GM18526 (cell line): ENCODE data around the gene CCNK.

Experiments used
- POLR2A ChIP-seq: IDR thresholded peaks from 3 replicates; pipeline ENCODE4 v1.6.1; 2011; ENCODE audit not compliant: insufficient read length; ENCODE audit errors: extremely low read depth

The CCNK gene

DNA sequence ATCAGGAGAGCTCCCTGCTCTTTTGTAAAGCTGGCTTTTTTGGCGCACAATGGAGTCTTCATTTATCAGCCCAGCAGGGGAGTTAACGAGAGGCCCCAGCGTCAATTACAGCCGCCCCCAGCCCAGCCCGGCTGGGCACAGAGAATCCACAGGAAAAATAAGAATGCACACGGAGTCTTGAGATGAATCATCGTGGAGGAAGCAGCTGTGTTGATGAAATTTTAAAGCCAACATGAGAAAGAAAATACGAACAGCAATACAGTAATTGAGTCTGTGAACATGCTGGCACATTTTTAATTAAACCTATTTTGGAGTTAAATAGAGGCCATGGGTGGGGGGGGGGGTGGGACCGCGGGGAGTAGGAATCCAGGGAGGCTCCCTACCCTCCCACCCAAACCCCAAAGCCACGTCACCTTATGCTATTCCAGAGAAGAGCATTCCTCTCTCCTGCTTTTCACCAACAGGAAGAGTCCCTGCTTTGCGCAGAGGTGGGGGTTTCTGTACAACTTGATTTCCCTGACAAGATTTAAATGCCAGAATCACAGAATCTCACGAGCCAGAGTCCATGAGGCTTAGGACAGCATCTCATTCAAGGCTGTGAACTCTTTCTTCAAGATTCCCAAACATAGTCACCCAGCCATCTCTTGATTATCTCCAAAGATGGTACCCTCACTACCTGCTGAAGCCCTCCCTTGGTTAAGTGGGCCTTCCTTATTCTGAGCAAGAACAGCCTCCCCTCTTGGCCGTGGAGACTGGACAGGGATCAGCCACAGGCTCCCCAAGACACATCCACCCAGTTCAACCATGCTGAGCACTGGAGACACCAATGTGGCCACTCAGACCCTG lies 50.3 kb downstream of the CCNK start:
- no peak for TF ChIP-seq POLR2A

DNA sequence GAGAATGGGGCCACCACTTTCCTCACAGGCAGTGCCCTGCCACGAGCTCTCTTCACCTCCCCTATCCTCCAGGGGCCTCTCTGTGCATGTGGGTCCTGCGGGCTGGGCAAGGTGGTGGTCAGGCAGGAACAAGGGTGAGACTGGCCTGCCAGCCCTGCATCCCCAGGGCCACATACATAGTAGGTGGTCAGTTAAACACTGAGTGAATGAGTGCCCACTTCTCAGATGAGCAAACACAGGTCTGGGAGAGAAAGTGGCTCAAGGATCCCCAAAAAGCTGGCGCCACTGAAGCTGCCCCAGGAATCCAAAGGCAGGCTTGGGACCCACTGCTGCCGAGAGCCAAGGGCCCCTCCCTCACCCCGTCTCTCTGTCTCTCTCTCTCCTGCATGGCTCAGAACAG lies 51.1 kb downstream of the CCNK start:
- no peak for TF ChIP-seq POLR2A

DNA sequence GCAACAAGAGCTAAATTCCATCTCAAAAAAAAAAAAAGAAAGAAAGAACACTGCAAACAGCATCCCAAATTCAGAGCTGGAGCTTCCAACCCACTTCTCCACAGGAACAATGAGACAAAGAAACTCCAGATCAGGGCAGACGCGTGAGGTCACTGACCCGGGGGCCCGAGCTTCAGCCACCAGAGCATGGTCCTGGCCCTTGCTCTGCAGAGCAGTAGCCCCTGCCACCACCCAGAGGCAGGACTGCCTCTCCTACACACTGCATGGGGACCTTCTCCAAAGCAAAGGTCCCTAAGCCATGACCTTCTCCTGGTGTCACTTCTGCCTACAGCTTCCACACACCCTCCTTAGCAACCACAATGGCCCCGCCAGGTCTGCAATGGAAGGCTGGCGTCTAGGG lies 53.1 kb downstream of the CCNK start:
- TF ChIP-seq POLR2A, result no peak

DNA sequence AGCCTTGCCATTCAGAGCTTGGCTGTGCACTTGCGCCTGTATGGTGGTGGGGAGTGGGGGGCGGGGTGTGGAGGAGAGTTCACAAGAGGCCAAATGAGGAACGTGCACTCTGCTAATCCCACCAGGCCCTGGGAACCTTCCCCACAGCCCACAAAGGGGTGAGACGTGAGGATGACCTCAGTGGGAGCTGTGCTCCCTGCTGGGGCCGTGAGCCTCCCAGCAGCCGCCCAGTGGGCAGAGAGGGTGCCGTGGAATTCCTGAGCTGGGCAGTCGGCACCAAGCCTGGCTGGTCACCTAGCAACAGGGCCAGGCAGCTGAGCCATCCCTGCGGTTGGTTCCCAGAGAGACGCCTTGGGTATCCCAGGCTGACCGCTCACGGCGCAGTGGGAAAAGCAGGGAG lies 53.7 kb downstream of the CCNK start:
- no peak for TF ChIP-seq POLR2A

DNA sequence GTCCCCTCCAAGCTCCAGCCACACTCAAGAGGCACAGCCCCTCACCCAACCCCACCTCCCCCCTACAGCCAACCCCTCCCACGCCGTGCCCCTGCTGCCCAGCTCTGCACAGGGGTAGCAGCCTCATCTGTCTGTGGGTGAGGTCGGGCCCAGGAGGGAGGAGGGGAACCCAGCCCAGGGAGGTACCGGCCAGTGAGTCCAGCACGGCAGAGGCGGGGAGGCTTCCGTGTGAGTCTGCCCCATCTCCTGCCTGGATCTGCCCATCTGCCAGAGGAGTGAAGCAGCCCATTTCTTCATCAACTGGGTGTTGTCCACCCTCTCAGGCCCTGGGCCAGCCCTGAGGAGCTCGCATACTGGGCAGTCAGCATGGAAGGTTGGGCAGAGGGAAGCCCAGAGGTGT lies 54.2 kb downstream of the CCNK start:
- TF ChIP-seq POLR2A, result no peak

DNA sequence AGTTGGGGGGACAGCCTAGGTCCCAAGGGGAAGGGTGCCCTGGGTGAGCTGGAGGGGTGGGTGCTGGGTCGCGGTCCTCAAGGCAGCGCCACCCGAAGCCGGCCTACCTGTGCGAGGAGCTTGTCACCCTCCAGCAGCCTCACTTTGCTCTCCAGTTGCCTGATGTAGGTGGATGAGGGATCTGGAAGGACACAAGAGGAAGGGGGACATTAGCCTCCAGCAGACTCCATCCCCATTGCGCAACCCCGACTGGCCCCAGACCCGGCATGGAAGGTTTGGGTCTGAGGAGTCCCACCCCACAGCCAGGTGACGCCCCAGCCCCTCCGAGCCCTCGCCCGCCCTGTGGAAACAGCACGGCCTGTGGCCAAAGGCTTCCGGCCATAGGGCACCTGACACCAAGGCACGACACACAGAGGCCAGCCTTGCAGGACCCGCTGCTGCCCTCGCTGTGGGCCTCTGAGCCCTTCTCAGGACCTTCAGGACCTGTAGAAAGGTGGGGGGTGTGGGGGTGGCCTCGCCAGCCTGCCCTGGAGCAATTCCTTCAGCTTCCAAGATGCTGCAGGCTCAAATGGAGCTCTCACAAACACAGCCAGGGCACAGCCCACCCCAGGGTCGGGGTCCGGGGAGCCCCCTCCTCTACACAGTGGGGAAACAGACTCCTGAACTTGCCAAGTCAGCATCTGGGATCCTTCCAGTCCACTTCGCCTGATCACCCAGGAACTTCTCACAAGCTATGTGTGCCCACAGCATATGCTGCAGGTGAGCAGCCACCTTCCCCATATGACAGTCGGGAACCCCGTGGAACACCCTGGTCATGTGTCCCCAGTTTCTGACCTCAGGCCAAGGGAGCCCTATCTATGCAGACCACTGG lies 54.9 kb downstream of the CCNK start:
- TF ChIP-seq POLR2A, result no peak

DNA sequence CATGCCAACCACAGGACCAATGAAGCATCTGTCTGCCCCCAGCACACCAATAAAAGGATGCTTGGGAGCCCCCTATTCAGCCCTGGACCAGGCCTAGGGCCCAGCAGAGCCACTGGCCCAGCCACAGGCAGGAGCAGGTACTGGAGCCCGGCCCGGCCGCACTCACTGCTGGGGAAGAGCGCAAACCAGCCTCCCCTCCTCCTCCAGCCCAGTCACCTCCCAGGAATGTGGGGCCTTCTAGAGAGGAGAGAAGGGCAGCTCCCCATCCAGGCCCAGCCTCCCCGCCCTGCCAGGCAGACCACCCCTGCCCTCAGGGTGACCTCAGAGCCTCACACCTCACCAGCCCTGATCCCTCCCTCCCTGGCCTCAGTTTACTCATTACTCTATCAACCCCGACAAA lies 56.2 kb downstream of the CCNK start:
- TF ChIP-seq POLR2A, result no peak

DNA sequence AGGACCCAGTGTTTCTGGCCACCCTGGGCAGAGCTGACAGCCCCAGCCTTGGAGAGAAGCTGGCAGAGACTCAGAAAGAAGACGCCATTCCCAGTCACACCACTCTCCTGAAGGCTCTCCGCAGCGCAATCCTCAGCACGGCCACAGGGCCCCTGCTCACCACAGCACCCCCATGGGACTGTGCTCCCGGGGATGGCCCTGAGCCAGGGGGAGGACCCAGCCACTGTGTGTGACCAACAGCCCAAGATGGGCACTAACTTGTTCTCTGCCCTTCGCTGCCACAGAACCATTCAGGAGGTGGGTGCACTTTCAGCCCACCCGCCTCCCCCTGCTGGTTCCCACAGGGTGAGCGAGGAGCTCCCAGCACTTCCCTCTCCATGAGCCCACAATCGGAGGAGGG lies 57.1 kb downstream of the CCNK start:
- TF ChIP-seq POLR2A, result no peak

DNA sequence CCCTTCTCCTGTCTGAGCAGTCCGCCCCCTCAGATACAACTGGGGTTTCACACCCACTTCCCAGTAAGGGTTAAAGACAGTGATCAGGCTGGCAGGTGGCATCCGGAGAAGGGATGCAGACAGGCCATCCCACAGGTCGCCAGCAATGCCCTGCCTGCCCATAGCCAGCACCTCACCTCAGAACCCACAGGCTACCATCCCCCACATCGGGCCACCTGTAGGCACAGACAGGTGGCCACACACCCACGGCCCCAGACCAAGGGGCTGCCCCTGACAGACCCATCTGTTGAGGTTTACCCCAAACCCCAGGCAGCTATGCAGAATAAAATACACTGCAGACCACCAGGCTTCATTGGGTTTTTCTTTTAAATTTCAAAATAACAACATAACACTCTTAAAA lies 57.5 kb downstream of the CCNK start:
- TF ChIP-seq POLR2A, result no peak

DNA sequence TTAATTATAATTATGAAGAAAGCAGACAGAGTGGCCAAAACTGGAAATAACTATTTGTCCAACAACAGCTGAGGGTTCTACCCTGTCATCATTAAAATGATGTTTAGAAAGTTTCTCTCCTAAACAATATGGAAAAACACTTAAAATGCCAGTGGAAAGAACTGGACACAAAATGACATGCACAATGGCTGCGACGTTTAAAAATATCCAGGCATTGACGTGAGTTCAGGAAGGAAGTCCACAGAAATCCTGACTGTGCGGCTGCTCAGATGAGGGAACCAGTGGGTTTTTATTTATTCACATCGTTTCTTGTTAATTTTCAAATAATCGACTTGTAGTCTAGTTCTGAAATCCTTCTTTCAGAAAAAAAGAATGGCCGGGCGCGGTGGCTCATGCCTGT lies 58.3 kb downstream of the CCNK start:
- no peak for TF ChIP-seq POLR2A

DNA sequence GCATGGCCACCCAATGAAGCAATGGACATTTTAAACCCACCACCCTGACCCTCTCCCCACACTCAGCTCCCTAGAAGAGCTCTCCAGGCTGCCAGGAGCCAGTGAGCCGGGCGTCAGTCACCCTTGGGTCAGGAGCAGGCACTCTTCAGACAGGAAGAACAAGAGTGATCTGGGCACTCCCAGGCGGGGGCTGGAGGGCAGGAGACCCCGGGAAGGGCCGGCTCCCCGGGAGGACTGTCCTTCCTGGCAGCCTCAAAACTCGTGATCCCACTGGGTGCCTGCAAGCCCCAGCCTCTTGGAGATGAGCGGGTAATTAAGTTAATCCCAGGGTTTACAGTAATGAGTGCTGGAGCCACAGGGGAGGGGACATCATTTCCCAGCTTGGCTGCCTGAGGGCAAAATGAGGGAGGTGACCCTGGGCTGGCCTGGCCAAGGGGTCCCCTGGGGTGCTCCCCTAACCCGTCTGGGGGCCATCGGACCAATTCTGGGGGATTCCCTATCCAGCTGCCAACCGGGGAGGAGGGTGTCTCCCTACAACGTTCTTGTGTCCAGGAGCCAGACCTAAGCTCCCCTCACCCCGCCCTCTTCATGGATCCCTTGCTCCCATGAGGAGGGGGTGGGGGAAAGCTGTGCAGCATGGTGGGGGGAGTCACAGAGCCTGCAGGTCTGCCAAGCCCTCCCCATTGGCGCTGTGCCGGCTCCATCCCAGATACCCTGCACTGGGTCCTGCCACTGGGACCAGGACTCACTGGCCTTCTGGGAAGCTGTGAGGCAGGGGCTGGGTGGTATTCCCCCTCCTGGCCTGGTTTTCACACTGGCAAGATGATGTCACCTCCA lies 59.2 kb downstream of the CCNK start:
- TF ChIP-seq POLR2A, result no peak

DNA sequence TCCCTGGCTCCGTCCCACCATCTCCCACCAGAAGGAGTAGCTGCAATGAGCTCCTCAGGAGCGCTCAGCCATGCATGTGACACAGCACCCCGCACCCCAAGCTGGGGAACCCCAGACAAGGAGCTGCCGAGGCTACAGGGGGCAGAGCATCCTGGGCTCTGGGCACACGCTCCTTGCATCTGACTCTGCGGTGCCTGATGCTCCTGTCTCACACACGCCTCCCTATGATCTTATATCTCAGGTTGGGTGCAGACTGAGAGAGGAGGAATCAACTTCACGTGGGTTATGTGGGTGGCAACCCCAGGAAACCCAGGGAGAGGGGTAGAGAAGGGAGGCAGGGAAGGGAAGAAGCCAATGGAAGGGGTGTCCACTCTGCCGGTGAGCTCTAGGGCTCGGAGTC lies 60.0 kb downstream of the CCNK start:
- no peak for TF ChIP-seq POLR2A

DNA sequence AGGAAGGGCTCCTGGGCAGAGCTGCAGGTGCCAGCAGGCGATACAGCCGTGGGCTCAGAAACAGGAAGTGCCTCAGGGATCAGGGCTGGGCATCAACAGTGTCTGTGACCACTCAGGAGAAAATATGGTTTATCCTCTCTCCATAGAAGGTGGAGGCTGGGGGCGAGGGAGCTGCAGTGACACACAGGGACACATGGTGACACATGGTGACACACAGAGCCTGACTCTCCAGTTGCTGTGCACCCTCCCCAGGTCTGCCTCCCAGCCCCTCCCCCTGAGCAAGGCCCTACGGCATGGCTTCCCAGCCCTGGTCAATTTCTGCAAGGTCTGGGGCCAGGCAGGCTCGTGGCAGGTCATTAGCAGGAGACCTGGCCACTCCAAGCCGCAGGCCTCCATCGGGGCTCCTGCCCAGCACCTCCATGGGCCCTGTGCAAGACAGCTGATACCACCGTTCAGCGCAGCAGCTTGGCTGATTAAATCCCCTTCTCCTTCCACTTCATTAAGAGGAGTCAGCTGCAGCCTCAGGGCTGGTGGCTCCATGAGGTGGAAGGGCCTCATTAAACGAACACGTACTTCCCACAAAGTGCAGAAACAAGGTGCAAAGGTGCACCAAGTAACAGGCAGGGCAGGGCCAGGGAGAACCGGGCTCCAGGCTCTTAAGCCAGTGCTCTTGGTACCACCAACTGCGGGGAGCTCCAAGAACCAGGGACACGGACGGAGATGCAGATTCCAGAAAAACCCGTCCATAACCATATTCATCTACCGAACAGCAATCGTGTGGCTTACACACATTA lies 60.7 kb downstream of the CCNK start:
- no peak for TF ChIP-seq POLR2A

DNA sequence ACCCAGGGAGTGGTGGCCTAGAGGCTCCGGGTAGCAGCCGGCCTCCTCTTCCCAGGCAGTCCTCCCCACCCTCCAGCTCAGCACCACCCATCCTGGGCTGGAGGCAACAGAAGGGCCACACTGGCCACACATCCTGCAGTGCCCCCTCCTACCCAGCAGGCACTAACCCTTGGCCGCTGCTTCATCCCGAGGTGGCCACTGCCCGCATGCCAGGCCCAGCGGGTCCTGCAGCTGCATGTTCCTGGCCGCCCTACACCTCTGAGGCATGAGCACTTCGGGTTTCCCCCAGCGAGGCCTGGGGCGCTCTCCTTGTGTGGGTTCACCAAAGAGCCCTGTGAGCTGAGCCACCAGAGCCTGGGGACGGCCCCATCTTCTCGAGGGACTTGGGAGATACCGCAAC lies 61.4 kb downstream of the CCNK start:
- TF ChIP-seq POLR2A, result no peak

DNA sequence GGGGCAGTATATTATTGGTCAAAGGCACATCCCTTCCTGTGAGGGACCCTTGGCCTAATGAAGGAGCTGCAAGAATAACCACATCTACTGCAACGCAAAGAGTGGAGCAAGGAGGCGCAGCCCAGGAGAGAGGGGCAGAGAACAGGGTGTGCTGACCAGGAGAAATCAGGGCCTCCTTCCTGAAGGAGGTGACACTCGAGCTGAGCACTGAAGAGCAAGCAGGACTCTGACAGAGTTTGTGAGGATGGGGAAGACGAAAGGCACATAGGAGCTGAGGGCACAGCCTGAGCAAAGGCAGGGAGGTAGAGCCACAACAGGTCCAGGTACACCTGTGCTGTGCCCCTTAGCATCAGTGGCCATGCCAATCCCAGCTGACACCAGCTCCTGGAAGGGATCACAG lies 62.2 kb downstream of the CCNK start:
- no peak for TF ChIP-seq POLR2A
